Activated T-helper 17 cell treated with anti-CD3 and anti-CD28 coated beads, Interleukin-2, amount 50 U/mL, for 72 hours (primary cell): Measurements from ENCODE around the gene LRMDA. TPM values are rescaled to one million over a fixed set of nuclear protein-coding genes. Genes with fewer than 3 reads are reported as not detected.

ENCODE experiments used
- ATAC-seq: fragments of 150-1000 bp; cut with Tn5 transposase; replicated peaks from 2 replicates; pipeline ENCODE4 v1.10.0; 2021; ENCODE audit warnings: mild to moderate bottlenecking, moderate library complexity
- H3K27ac Mint-ChIP-seq: one replicate; pipeline ENCODE4 v1.8.0; 2022; ENCODE audit warnings: mixed read lengths
- H3K27me3 Mint-ChIP-seq: one replicate; pipeline ENCODE4 v1.8.0; 2022; ENCODE audit warnings: mixed read lengths
- H3K36me3 Mint-ChIP-seq: one replicate; pipeline ENCODE4 v1.8.0; 2022; ENCODE audit warnings: low read depth, mild to moderate bottlenecking, mixed read lengths
- H3K4me1 Mint-ChIP-seq: one replicate; pipeline ENCODE4 v1.8.0; 2022; ENCODE audit warnings: mixed read lengths
- H3K4me3 Mint-ChIP-seq: one replicate; pipeline ENCODE4 v1.8.0; 2022; ENCODE audit warnings: mild to moderate bottlenecking, mixed read lengths
- H3K9me3 Mint-ChIP-seq: one replicate; pipeline ENCODE4 v1.8.0; 2022; ENCODE audit warnings: mixed read lengths
- total RNA-seq, 2 donors: library from RNA; stranded (reverse); gene quantifications; one replicate each; pipeline ENCODE4 v1.2.3, GENCODE V29; 2022

LRMDA gene
- total RNA-seq, 2 donors from 2014 or later = not detected

GRCh38 chr10:75426880-75427279 lies 4.5 kb upstream of the LRMDA start:
- ATAC-seq = no peak
- Mint-ChIP-seq H3K4me3 (no peak overlapping the region), H3K4me1 (no peaks in the 10 kb centered on the region), H3K9me3 (no peaks in the 10 kb centered on the region), H3K27me3 (peaks cover 30% of the 10 kb centered on the region), H3K27ac (no peak overlapping the region), H3K36me3 (no peaks in the 10 kb centered on the region)

- no peaks in the 10 kb centered on the region for H3K9me3 Mint-ChIP-seq
- H3K4me3 Mint-ChIP-seq = no peak overlapping the region
- no peak for ATAC-seq
- H3K27ac Mint-ChIP-seq = no peak overlapping the region
- H3K27me3 Mint-ChIP-seq = peaks cover 40% of the 10 kb centered on the region
- no peaks in the 10 kb centered on the region for H3K36me3 Mint-ChIP-seq
- H3K4me1 Mint-ChIP-seq = no peaks in the 10 kb centered on the region
These were observed 3.5 kb upstream of the LRMDA start for GRCh38 chr10:75427951-75428350.

GRCh38 chr10:75428434-75429158 lies 2.8 kb upstream of the LRMDA start:
- Mint-ChIP-seq H3K27me3 (peaks cover 43% of the 10 kb centered on the region), H3K4me3 (no peak overlapping the region), H3K27ac (no peak overlapping the region), H3K9me3 (no peaks in the 10 kb centered on the region), H3K4me1 (no peaks in the 10 kb centered on the region), H3K36me3 (no peaks in the 10 kb centered on the region)
- ATAC-seq = peak; percentile 31

- ATAC-seq = no peak
- Mint-ChIP-seq H3K27me3 (peaks cover 50% of the 10 kb centered on the region), H3K27ac (no peak overlapping the region), H3K4me1 (no peaks in the 10 kb centered on the region), H3K36me3 (no peaks in the 10 kb centered on the region), H3K4me3 (no peak overlapping the region), H3K9me3 (no peaks in the 10 kb centered on the region)
These were observed 2.1 kb upstream of the LRMDA start for GRCh38 chr10:75429159-75429827.

GRCh38 chr10:75430000-75430763 lies 1.2 kb upstream of the LRMDA start:
- no peaks in the 10 kb centered on the region for H3K36me3 Mint-ChIP-seq
- no peaks in the 10 kb centered on the region for H3K9me3 Mint-ChIP-seq
- no peak overlapping the region for H3K4me3 Mint-ChIP-seq
- H3K27ac Mint-ChIP-seq = no peak overlapping the region
- H3K27me3 Mint-ChIP-seq = peaks cover 52% of the 10 kb centered on the region
- H3K4me1 Mint-ChIP-seq = no peaks in the 10 kb centered on the region
- ATAC-seq = no peak

- peaks cover 57% of the 10 kb centered on the region for H3K27me3 Mint-ChIP-seq
- ATAC-seq = no peak
- no peaks in the 10 kb centered on the region for H3K4me1 Mint-ChIP-seq
- H3K27ac Mint-ChIP-seq = no peak overlapping the region
- no peaks in the 10 kb centered on the region for H3K36me3 Mint-ChIP-seq
- H3K9me3 Mint-ChIP-seq = no peaks in the 10 kb centered on the region
- no peak overlapping the region for H3K4me3 Mint-ChIP-seq
These were observed 752 bp downstream of the LRMDA start for GRCh38 chr10:75432176-75432575.

GRCh38 chr10:75432763-75433162 lies 1.3 kb downstream of the LRMDA start:
- no peaks in the 10 kb centered on the region for H3K4me1 Mint-ChIP-seq
- no peaks in the 10 kb centered on the region for H3K36me3 Mint-ChIP-seq
- ATAC-seq = no peak
- H3K27me3 Mint-ChIP-seq = peaks cover 59% of the 10 kb centered on the region
- no peaks in the 10 kb centered on the region for H3K9me3 Mint-ChIP-seq
- no peak overlapping the region for H3K27ac Mint-ChIP-seq
- no peak overlapping the region for H3K4me3 Mint-ChIP-seq

- no peaks in the 10 kb centered on the region for H3K4me1 Mint-ChIP-seq
- H3K4me3 Mint-ChIP-seq = no peak overlapping the region
- H3K27me3 Mint-ChIP-seq = peaks cover 59% of the 10 kb centered on the region
- no peak overlapping the region for H3K27ac Mint-ChIP-seq
- no peaks in the 10 kb centered on the region for H3K36me3 Mint-ChIP-seq
- H3K9me3 Mint-ChIP-seq = no peaks in the 10 kb centered on the region
- no peak for ATAC-seq
These were observed 1.8 kb downstream of the LRMDA start for GRCh38 chr10:75433216-75433615.

- peaks cover 57% of the 10 kb centered on the region for H3K27me3 Mint-ChIP-seq
- no peak overlapping the region for H3K27ac Mint-ChIP-seq
- ATAC-seq = no peak
- no peaks in the 10 kb centered on the region for H3K4me1 Mint-ChIP-seq
- no peaks in the 10 kb centered on the region for H3K36me3 Mint-ChIP-seq
- H3K9me3 Mint-ChIP-seq = no peaks in the 10 kb centered on the region
- no peak overlapping the region for H3K4me3 Mint-ChIP-seq
These were observed 2.9 kb downstream of the LRMDA start for GRCh38 chr10:75434291-75434690.

GRCh38 chr10:75435291-75435690 lies 3.9 kb downstream of the LRMDA start:
- no peak overlapping the region for H3K27ac Mint-ChIP-seq
- no peak overlapping the region for H3K4me3 Mint-ChIP-seq
- peaks cover 58% of the 10 kb centered on the region for H3K27me3 Mint-ChIP-seq
- no peaks in the 10 kb centered on the region for H3K4me1 Mint-ChIP-seq
- ATAC-seq = no peak
- no peaks in the 10 kb centered on the region for H3K36me3 Mint-ChIP-seq
- no peaks in the 10 kb centered on the region for H3K9me3 Mint-ChIP-seq

GRCh38 chr10:75436896-75437295 lies 5.5 kb downstream of the LRMDA start:
- Mint-ChIP-seq H3K36me3 (no peaks in the 10 kb centered on the region), H3K4me1 (no peaks in the 10 kb centered on the region), H3K9me3 (no peaks in the 10 kb centered on the region), H3K27me3 (peaks cover 50% of the 10 kb centered on the region), H3K4me3 (no peak overlapping the region), H3K27ac (no peak overlapping the region)
- ATAC-seq = no peak

GRCh38 chr10:75437693-75438092 lies 6.3 kb downstream of the LRMDA start:
- Mint-ChIP-seq H3K4me1 (no peaks in the 10 kb centered on the region), H3K4me3 (no peak overlapping the region), H3K9me3 (no peaks in the 10 kb centered on the region), H3K27me3 (peaks cover 42% of the 10 kb centered on the region), H3K27ac (no peak overlapping the region), H3K36me3 (no peaks in the 10 kb centered on the region)
- ATAC-seq = no peak

GRCh38 chr10:75438275-75438674 lies 6.9 kb downstream of the LRMDA start:
- Mint-ChIP-seq H3K27me3 (peaks cover 36% of the 10 kb centered on the region), H3K4me3 (no peak overlapping the region), H3K4me1 (no peaks in the 10 kb centered on the region), H3K36me3 (no peaks in the 10 kb centered on the region), H3K9me3 (no peaks in the 10 kb centered on the region), H3K27ac (no peak overlapping the region)
- ATAC-seq = no peak

GRCh38 chr10:75439811-75440210 lies 8.4 kb downstream of the LRMDA start:
- H3K9me3 Mint-ChIP-seq = peaks cover 6% of the 10 kb centered on the region
- no peak overlapping the region for H3K4me3 Mint-ChIP-seq
- H3K27me3 Mint-ChIP-seq = peaks cover 28% of the 10 kb centered on the region
- no peaks in the 10 kb centered on the region for H3K4me1 Mint-ChIP-seq
- no peak for ATAC-seq
- no peaks in the 10 kb centered on the region for H3K36me3 Mint-ChIP-seq
- no peak overlapping the region for H3K27ac Mint-ChIP-seq
